AG09309 (cell line): ENCODE results near the gene RAD51B.

ENCODE experiments used
- DNase-seq: peaks from one replicate; pipeline ENCODE4 v3.0.0-alpha.2; 2010; ENCODE audit warnings: low read depth
- H3K4me3 ChIP-seq: 2 replicates; pipeline ENCODE4 v1.5.1; 2011; ENCODE audit warnings: mild to moderate bottlenecking, low read depth, low read length, moderate library complexity; ENCODE audit not compliant: control insufficient read depth
- TF ChIP-seq, protein P1 (sequence below): IDR thresholded peaks from 2 replicates; pipeline ENCODE4 v1.5.1; 2011; ENCODE audit warnings: mild to moderate bottlenecking, low read depth, low read length, inconsistent platforms; ENCODE audit not compliant: insufficient read depth, control insufficient read depth; ENCODE audit errors: missing control alignments

Gene RAD51B

DNA sequence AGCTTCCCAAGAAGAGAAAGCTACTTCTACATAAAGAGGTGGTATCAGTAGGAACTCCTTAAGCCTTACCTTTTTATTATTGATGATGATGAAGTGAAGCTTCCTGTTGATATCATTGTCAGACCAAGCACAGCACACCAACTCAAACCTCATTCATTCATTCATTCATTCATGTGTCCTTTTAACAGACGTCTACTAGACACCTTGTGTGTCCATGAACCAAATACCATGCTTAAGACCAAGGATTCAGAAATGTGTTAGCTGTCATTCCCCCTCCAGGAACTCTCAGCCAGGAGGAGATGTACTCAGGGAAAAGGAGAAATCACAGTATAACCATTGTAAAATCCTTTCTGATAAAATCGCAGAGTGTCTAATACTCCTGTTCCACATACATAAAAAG lies 778.5 kb downstream of the RAD51B start:
- no peak for DNase-seq
- TF ChIP-seq, protein P1, sequence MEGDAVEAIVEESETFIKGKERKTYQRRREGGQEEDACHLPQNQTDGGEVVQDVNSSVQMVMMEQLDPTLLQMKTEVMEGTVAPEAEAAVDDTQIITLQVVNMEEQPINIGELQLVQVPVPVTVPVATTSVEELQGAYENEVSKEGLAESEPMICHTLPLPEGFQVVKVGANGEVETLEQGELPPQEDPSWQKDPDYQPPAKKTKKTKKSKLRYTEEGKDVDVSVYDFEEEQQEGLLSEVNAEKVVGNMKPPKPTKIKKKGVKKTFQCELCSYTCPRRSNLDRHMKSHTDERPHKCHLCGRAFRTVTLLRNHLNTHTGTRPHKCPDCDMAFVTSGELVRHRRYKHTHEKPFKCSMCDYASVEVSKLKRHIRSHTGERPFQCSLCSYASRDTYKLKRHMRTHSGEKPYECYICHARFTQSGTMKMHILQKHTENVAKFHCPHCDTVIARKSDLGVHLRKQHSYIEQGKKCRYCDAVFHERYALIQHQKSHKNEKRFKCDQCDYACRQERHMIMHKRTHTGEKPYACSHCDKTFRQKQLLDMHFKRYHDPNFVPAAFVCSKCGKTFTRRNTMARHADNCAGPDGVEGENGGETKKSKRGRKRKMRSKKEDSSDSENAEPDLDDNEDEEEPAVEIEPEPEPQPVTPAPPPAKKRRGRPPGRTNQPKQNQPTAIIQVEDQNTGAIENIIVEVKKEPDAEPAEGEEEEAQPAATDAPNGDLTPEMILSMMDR: no peak
- H3K4me3 ChIP-seq: no peak overlapping the region

DNA sequence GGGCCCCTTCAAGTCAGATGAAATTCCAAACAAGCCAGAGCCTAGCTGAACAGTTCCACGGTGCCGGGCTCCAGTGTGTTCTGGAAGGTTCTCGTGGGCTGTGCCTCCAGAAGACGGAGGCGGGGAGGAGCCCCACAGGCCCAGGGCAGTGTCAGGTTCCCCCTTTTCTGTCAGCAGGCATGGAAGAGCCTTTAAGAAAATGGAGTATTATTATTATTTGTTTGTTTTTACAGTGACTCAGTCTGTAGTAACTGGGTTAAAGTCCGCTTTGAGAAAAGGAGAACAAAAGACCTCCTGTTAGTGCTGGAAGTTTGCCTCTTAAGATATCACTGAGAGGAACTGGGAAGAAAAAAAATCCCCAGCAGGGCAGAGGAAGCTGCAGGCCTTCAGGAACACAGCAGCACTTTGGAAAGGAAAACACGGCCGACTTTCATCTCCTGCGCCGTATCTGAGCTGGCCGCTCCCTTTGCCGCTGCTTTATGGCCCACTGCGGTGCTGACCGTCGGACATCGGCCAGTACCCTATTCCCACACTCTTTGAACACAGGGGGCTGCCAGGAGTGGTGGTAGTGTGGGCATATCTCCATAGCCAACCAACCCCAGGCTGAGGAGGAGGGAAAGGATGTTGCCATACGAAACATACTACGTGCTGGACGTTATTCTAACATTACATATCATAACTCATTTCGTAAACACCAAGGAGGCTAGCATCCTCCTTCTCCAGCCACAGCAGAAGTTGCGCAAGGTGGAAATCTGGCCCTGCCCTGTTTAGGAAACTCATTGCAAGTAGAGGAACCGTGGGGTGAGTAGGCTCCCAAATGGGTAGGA lies 779.3 kb downstream of the RAD51B start:
- peak; percentile 37 for DNase-seq
- H3K4me3 ChIP-seq: no peak overlapping the region
- TF ChIP-seq, protein P1: no peak

DNA sequence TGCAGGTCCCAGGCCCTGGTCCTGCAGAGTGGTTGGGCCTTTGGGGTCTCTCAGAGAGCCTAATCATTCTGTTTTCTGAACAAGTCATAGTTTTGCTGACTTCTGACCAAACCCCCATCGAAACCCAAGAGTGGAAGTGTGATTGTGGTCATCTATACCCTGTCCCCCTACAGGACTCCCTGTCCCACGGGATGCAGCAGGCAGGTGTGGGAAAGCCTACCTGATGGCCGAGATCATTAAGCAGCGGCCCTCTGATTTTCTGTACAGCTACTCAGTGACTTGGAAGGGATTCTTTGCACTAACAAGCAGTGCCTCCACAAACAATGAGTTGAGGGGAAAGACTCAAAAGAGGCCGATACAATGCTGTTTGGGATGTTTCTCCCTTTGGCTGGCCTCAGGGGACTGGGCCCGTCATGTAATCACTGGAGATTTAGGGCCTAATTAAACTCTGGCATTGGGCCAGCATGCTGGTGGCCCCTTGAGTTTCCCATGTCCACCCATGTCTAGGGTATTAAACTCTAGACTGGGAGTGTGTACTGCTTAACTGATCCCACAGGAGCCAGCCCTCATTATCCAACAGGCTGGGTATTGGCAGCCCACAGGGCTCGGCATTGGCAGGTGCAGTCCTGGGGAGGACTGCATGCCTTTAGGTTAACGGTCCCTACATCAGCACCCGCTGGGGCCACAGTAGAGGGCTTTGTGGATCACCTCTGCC lies 780.5 kb downstream of the RAD51B start:
- no peak for DNase-seq
- no peak overlapping the region for H3K4me3 ChIP-seq
- TF ChIP-seq, protein P1: no peak

DNA sequence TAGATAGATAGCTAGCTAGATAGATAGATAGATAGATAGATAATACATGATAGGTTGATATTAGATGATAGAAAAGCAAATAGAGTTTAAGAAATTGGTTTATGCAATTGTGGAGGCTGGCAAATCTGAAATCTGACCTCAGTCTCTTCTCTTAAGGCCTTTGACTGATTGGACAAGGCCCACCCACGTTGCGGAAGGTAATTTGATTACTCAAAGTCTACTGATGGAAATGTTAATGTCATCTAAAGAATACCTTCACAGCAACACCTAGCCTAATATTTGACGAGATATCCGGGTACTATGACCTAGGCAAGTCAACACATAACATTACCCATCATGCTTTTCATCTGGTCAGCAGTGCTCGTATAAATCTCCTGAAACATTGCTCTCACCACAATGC lies 782.9 kb downstream of the RAD51B start:
- TF ChIP-seq, protein P1: no peak
- DNase-seq: no peak
- no peak overlapping the region for H3K4me3 ChIP-seq

DNA sequence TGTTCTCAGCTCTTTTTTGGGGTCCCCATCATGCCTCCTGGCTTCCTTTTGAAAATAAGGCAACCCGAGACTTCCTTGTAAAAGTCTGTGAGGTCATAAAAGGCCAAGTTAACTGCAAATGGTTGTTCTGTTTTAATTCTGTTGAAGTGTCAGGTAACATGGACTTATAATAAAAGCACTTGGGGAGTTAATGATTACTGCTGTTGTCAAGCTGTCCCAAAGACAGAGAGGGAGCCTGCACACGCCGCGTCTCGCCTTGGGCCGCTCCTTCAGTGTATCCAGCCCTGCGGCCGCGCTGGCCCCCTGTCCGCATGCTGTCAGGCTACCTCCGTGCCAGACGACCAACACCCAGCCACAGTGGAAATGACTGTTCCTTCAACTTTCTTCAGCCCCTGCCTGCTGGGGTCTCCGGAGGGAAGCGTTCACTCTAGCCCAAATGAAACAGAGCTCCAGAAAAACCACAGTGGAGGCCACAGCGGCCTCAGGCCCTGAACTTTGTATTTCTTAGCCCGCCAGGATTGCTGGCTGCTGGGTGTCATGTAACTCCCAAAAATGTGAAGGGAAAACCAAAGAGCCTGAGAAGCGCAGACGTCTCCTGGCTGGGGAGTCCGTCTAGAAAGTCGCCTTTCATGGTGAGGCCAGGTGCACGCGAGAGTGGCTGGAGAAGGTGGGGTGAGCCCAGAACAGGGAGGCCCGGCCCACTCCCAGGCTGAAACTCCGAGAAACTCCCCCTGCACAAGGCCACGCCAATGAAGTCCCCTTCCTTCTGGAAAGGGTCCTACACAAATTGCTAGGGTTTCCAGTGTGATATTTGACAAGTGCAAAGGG lies 784.2 kb downstream of the RAD51B start:
- TF ChIP-seq, protein P1: no peak
- no peak overlapping the region for H3K4me3 ChIP-seq
- no peak for DNase-seq

DNA sequence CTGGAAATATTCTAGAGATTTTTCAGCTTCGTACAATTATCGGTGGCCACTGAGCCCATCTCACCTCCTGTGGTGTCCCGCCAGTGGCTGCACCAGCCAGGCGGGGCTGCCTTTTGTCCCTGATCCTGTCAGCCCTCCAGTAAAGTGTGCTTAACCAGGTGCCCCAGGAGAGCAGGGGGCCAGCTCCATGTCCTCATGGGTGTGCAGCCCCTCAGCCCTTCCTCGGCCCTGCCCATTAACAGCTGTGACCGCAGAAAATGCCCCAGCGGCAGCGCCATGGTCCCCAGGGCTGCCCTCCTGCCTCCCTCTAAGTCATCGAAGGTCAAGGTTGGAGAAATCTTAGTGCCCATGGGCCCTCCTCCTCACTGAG lies 784.8 kb downstream of the RAD51B start:
- no peak for DNase-seq
- no peak overlapping the region for H3K4me3 ChIP-seq
- TF ChIP-seq, protein P1: no peak
